ENCODE measurements around the gene MN1. TPM values are rescaled to one million over a fixed set of nuclear protein-coding genes. Genes with fewer than 3 reads are reported as not detected.

Gene MN1
- total and polyA plus RNA-seq, 2 of the 4 experiments (the other 2 are of a cell fraction) = 0.36 to 1.3 TPM

GRCh38 chr22:27779643-27780042 is 21.9 kb downstream of the MN1 start:
- in situ Hi-C loops (cut with MboI; ENCODE audit: low sequenced_read_pairs) (no loop called here), dilution Hi-C loops (cut with HindIII; ENCODE audit: low sequenced_read_pairs, unreplicated experiment) (no loop called here), intact Hi-C loops (cut with micrococcal nuclease) (no loop called here)
- Histone ChIP-seq H3K23ac (ENCODE audit: low read depth, low read length) (no peak overlapping the region), H2BK120ac (ENCODE audit: low read depth, low read length) (no peak overlapping the region), H3K56ac (ENCODE audit: extremely low read depth, insufficient read depth, low read length) (no peak overlapping the region), H3K4ac (ENCODE audit: low read depth, low read length) (no peak overlapping the region), H3K14ac (replicated peaks; ENCODE audit: low read depth, low read length) (no peak overlapping the region), H3K27ac (ENCODE audit: insufficient read depth, low read length) (no peak overlapping the region), H2BK5ac (ENCODE audit: low read depth, low read length, poor library complexity, severe bottlenecking) (no peak overlapping the region), H3K4me2 (ENCODE audit: low read depth, low read length) (no peak overlapping the region), H3K4me1 (ENCODE audit: control insufficient read depth, insufficient read depth, low read length) (no peaks in the 10 kb centered on the region; the same call in 1 of the 2 replicates), H3K9ac (ENCODE audit: low read depth, low read length) (no peak overlapping the region), H2AK9ac (replicated peaks; ENCODE audit: low read depth, low read length, poor library complexity) (no peak overlapping the region), H4K20me1 (ENCODE audit: insufficient read depth, low read length) (no peaks in the 10 kb centered on the region; the same call in 1 of the 2 replicates), H2AK5ac (ENCODE audit: low read depth, low read length) (no peak overlapping the region), H2BK20ac (ENCODE audit: low read depth, low read length) (no peak overlapping the region), H3K27me3 (ENCODE audit: control insufficient read depth, insufficient read depth, low read length) (no peaks in the 10 kb centered on the region), H3K79me1 (ENCODE audit: low read depth in 1 of 2, low read length in 2 of 2) (no peaks in the 10 kb centered on the region; a peak in 2 of 4 replicates), H3K9me3 (ENCODE audit: control insufficient read depth, insufficient read depth, low read length) (no peaks in the 10 kb centered on the region; the same call in 1 of the 2 replicates), H2AFZ (replicated peaks; ENCODE audit: low read length, poor library complexity) (no peak overlapping the region), H3K36me3 (ENCODE audit: control insufficient read depth, insufficient read depth, low read length) (peaks cover 3% of the 10 kb centered on the region; the same call in 1 of the 2 replicates), H4K91ac (ENCODE audit: insufficient read depth, low read depth, low read length) (no peak overlapping the region), H3K18ac (ENCODE audit: low read depth, low read length) (no peak overlapping the region), H4K5ac (ENCODE audit: low read depth, low read length) (no peak overlapping the region), H4K8ac (ENCODE audit: low read depth in 2 of 2, low read length in 2 of 2) (no peak overlapping the region), H3K4me3 (ENCODE audit: insufficient read depth, low read depth, low read length) (no peak overlapping the region), H3K9me1 (ENCODE audit: insufficient read depth, low read length) (no peaks in the 10 kb centered on the region), H2BK15ac (ENCODE audit: low read depth, low read length) (no peak overlapping the region)
- TF ChIP-seq FOS (IDR thresholded peaks at IDR 0.05; ENCODE audit: low read depth, low read length) (no peak), RAD21 (IDR thresholded peaks at IDR 0.05; ENCODE audit: low read length) (no peak), USF2 (IDR thresholded peaks at IDR 0.05; ENCODE audit: low read depth, low read length) (no peak), ELK1 (IDR thresholded peaks at IDR 0.05; ENCODE audit: borderline replicate concordance, low read depth, low read length) (no peak), MAZ (IDR thresholded peaks at IDR 0.05; ENCODE audit: borderline replicate concordance, low read depth, low read length) (no peak), MXI1 (IDR thresholded peaks at IDR 0.05; ENCODE audit: borderline replicate concordance, low read depth, low read length) (no peak), NFE2L2 (IDR thresholded peaks at IDR 0.05; ENCODE audit: low read depth, low read length) (no peak), CHD1 (IDR thresholded peaks at IDR 0.05; ENCODE audit: low read depth, low read length) (no peak), MAFK (IDR thresholded peaks at IDR 0.05; ENCODE audit: low read depth, low read length) (no peak), BHLHE40 (IDR thresholded peaks at IDR 0.05; ENCODE audit: low read depth, low read length) (no peak), POLR2A (IDR thresholded peaks at IDR 0.05; ENCODE audit: low read depth, low read length) (no peak), RCOR1 (IDR thresholded peaks at IDR 0.05; ENCODE audit: insufficient replicate concordance, low read length) (no peak), SMC3 (IDR thresholded peaks at IDR 0.05; ENCODE audit: low read depth, low read length) (no peak), RFX5 (IDR thresholded peaks at IDR 0.05; ENCODE audit: low read depth, low read length) (no peak), CEBPB (IDR thresholded peaks at IDR 0.05; ENCODE audit: low read depth, low read length) (no peak), CTCF (conservative IDR thresholded peaks at IDR 0.05; ENCODE audit: low read depth, low read length) (no peak)
- no CpG with 5 or more reads among the region's 3 CpGs for WGBS, 2 experiments (ENCODE audit: extremely low coverage in 2 of 2, insufficient read length in 1 of 2)
- DNase-seq (no peak), ATAC-seq (ENCODE audit: low read depth) (no peak)
- BruUV-seq (replicated peaks) = no TSS peak
- CTCF ChIA-PET = no interaction called here
- POLR2A ChIA-PET (ENCODE audit: unreplicated experiment) = no interaction called here
